Thyroid gland (tissue), 4 donors: Measurements from ENCODE around the gene PAK5. TPM values are rescaled to one million over a fixed set of nuclear protein-coding genes. Genes with fewer than 3 reads are reported as not detected.

Experiments
- DNase-seq, 2 donors: peaks; one replicate each; pipeline ENCODE4 v3.0.0-alpha.2; 2019
- H3K27ac ChIP-seq, 3 donors: fragments of 200-600 bp; sonication (generic); 1 replicate in 2 of 3; 2 replicates in 1 of 3; pipeline ENCODE4 v1.5.1; 2016 to 2019; ENCODE audit warnings: mild to moderate bottlenecking in 1 of 3, moderate library complexity in 1 of 3
- H3K27me3 ChIP-seq: fragments of 200-600 bp; sonication (generic); one replicate; pipeline ENCODE4 v1.5.1; 2019
- H3K36me3 ChIP-seq, 2 donors: fragments of 200-600 bp; sonication (generic); one replicate each; pipeline ENCODE4 v1.5.1; 2016 to 2019
- H3K4me1 ChIP-seq, 2 donors: fragments of 200-600 bp; sonication (generic); one replicate each; pipeline ENCODE4 v1.5.1; 2017 to 2019
- H3K4me3 ChIP-seq, 3 donors: fragments of 200-600 bp; sonication (generic); replicated peaks in 1 of 3; 1 replicate in 2 of 3; 2 replicates in 1 of 3; pipeline ENCODE4 v1.5.1; 2016; ENCODE audit warnings: mild to moderate bottlenecking in 1 of 3
- H3K9me3 ChIP-seq: fragments of 200-600 bp; sonication (generic); one replicate; pipeline ENCODE4 v1.5.1; 2017
- CTCF ChIP-seq, 6 experiments: fragments of 200-600 bp in 3 of 6; fragments of 450-650 bp in 3 of 6; sonication (generic) in 3 of 6; IDR thresholded peaks; one replicate each; pipeline ENCODE4 v1.5.1; 2016 to 2019; ENCODE audit warnings: antibody characterized with exemption in 6 of 6, mild to moderate bottlenecking in 2 of 6, inconsistent platforms in 1 of 6, moderate library complexity in 1 of 6
- POLR2A ChIP-seq, 2 donors: fragments of 450-650 bp; IDR thresholded peaks; one replicate each; pipeline ENCODE4 v1.6.1; 2017; ENCODE audit warnings: antibody characterized with exemption in 2 of 2, mild to moderate bottlenecking in 2 of 2, moderate library complexity in 1 of 2
- WGBS, 2 donors: methylation state at CpG; one replicate each; pipeline ENCODE4 v1.1.5; 2017; 5-methylcytosine and 5-hydroxymethylcytosine counted together
- intact Hi-C: fragments of 100-400 bp; cut with DNase I; formaldehyde crosslinking; loops from one replicate; pipeline ENCODE4 v1.15.1; 2023
- total RNA-seq, 4 donors: library from RNA; depleted of rRNA; stranded (reverse); fragments of >200 nt; gene quantifications; one replicate each; pipeline ENCODE4 v1.2.3, GENCODE V29; 2016

PAK5 gene
- total RNA-seq, 4 donors from 2014 or later: 0.13 to 0.33 TPM; not detected in 2

GRCh38 chr20:9610665-9611064 is 228.2 kb downstream of the PAK5 start:
- Histone ChIP-seq H3K27ac (no peak overlapping the region), H3K4me1 (peaks cover 0 to 4% of the 10 kb centered on the region in 2 donors), H3K4me3 (no peak overlapping the region), H3K27me3 (no peaks in the 10 kb centered on the region), H3K9me3 (no peaks in the 10 kb centered on the region), H3K36me3 (no peaks in the 10 kb centered on the region)
- intact Hi-C loops: loop anchor here (2.0 to 10.0 kb wide), 2 partner anchors 202 to 856 kb away; no protein-coding TSS in a partner anchor
- TF ChIP-seq POLR2A (IDR thresholded peaks at IDR 0.05) (no peak), CTCF (IDR thresholded peaks at IDR 0.05) (no peak)
- no peak for DNase-seq
- WGBS, 2 donors: 78 to 84% methylated on average over 7 of the region's 7 CpGs

- intact Hi-C loops: loop anchor here (2.0 to 10.0 kb wide), 2 partner anchors 201 to 855 kb away; no protein-coding TSS in a partner anchor
- no peak overlapping the region for H3K4me3 ChIP-seq
- no peaks in the 10 kb centered on the region for H3K27me3 ChIP-seq
- H3K36me3 ChIP-seq: no peaks in the 10 kb centered on the region
- no peaks in the 10 kb centered on the region for H3K9me3 ChIP-seq
- peak; percentile 55 to 67 for DNase-seq
- peak in 5 of 6 experiments; percentile 58 to 80 (median 66) for TF ChIP-seq CTCF (IDR thresholded peaks at IDR 0.05)
- no peak for TF ChIP-seq POLR2A (IDR thresholded peaks at IDR 0.05)
- 26 to 28% methylated on average over 7 of the region's 7 CpGs for WGBS, 2 donors
- peaks cover 0 to 4% of the 10 kb centered on the region in 2 donors for H3K4me1 ChIP-seq
- no peak overlapping the region for H3K27ac ChIP-seq
Measured at GRCh38 chr20:9609887-9610502, 228.9 kb downstream of the PAK5 start.

GRCh38 chr20:9608639-9609340 is 230.1 kb downstream of the PAK5 start:
- Histone ChIP-seq H3K4me1 (peaks cover 0 to 4% of the 10 kb centered on the region in 2 donors), H3K9me3 (no peaks in the 10 kb centered on the region), H3K36me3 (no peaks in the 10 kb centered on the region), H3K27me3 (no peaks in the 10 kb centered on the region), H3K4me3 (no peak overlapping the region), H3K27ac (no peak overlapping the region)
- WGBS, 2 donors: 93 to 94% methylated on average over 5 of the region's 5 CpGs
- TF ChIP-seq POLR2A (IDR thresholded peaks at IDR 0.05): no peak
- no peak for TF ChIP-seq CTCF (IDR thresholded peaks at IDR 0.05)
- intact Hi-C loops: no loop called here
- DNase-seq: no peak

GRCh38 chr20:9602847-9603183 is 236.1 kb downstream of the PAK5 start:
- no peak for DNase-seq
- no peak overlapping the region for H3K4me3 ChIP-seq
- H3K36me3 ChIP-seq: no peaks in the 10 kb centered on the region
- WGBS, 2 donors: 68 to 78% methylated on average over 4 of the region's 4 CpGs
- no peak overlapping the region for H3K27ac ChIP-seq
- H3K9me3 ChIP-seq: no peaks in the 10 kb centered on the region
- no peak for TF ChIP-seq CTCF (IDR thresholded peaks at IDR 0.05)
- no peak for TF ChIP-seq POLR2A (IDR thresholded peaks at IDR 0.05)
- H3K27me3 ChIP-seq: no peaks in the 10 kb centered on the region
- intact Hi-C loops: no loop called here
- no peaks in the 10 kb centered on the region for H3K4me1 ChIP-seq

- Histone ChIP-seq H3K27ac (no peak overlapping the region), H3K4me1 (no peaks in the 10 kb centered on the region), H3K36me3 (no peaks in the 10 kb centered on the region), H3K27me3 (no peaks in the 10 kb centered on the region), H3K9me3 (no peaks in the 10 kb centered on the region), H3K4me3 (no peak overlapping the region)
- 50 to 58% methylated on average over 1 of the region's 1 CpG for WGBS, 2 donors
- DNase-seq: no peak
- intact Hi-C loops: no loop called here
- TF ChIP-seq CTCF (IDR thresholded peaks at IDR 0.05) (no peak), POLR2A (IDR thresholded peaks at IDR 0.05) (no peak)
Measured at GRCh38 chr20:9600562-9600961, 238.3 kb downstream of the PAK5 start.
